Breast epithelium (tissue), 3 donors: ENCODE results near the gene MTREX.

Experiments
- POLR2A ChIP-seq: fragments of 450-650 bp; IDR thresholded peaks from one replicate; pipeline ENCODE4 v1.6.1; 2016; ENCODE audit warnings: antibody characterized with exemption, mild to moderate bottlenecking, moderate library complexity
- POLR2AphosphoS5 ChIP-seq, 3 donors: sonication (generic); formaldehyde crosslinking; IDR thresholded peaks; one replicate each; pipeline ENCODE4 v1.6.1; 2017; ENCODE audit warnings: antibody characterized with exemption in 3 of 3
- TF ChIP-seq, protein P1 (sequence below), 3 donors: fragments of 450-650 bp; IDR thresholded peaks; one replicate each; pipeline ENCODE4 v1.5.1; 2016 to 2017; ENCODE audit warnings: antibody characterized with exemption in 3 of 3, mild to moderate bottlenecking in 3 of 3, moderate library complexity in 3 of 3

DNA sequence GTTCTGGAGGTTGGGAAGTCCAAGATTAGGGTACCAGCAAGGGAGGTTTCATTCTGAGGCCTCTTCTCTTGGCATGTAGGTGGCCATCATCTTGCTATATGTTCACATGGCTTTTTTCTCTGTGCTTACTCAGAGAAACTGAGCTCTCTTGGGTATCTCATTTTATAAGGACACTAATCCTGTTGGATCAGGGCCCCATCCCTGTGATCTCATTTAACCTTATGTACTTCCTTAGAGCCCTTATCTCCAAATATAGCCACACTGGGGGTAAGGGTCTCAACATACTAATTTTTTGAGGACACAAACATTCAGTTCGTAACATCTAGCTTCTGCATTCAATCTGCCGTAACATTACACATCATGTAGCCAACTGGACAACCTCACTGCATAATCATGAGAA lies 6.9 kb upstream of the MTREX start:
- TF ChIP-seq, protein P1, sequence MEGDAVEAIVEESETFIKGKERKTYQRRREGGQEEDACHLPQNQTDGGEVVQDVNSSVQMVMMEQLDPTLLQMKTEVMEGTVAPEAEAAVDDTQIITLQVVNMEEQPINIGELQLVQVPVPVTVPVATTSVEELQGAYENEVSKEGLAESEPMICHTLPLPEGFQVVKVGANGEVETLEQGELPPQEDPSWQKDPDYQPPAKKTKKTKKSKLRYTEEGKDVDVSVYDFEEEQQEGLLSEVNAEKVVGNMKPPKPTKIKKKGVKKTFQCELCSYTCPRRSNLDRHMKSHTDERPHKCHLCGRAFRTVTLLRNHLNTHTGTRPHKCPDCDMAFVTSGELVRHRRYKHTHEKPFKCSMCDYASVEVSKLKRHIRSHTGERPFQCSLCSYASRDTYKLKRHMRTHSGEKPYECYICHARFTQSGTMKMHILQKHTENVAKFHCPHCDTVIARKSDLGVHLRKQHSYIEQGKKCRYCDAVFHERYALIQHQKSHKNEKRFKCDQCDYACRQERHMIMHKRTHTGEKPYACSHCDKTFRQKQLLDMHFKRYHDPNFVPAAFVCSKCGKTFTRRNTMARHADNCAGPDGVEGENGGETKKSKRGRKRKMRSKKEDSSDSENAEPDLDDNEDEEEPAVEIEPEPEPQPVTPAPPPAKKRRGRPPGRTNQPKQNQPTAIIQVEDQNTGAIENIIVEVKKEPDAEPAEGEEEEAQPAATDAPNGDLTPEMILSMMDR (IDR thresholded peaks at IDR 0.05) = no peak
- TF ChIP-seq POLR2A (no peak), POLR2AphosphoS5 (IDR thresholded peaks at IDR 0.05) (no peak)
